ENCODE measurements around the gene SIKE1. TPM values are rescaled to one million over a fixed set of nuclear protein-coding genes. Genes with fewer than 3 reads are reported as not detected.

Gene SIKE1
- total RNA-seq, 1 experiment from 2014 or later = 54.0 TPM

GRCh38 chr1:114725230-114725629 is 55.3 kb downstream of the SIKE1 start:
- in situ Hi-C loops (cut with HindIII; ENCODE audit: low pct_unique_long_range_greater_than_20kb, low sequenced_read_pairs) = no loop called here
- no peak for DNase-seq (ENCODE audit: low read depth, low spot score)

GRCh38 chr1:114723915-114724314 is 56.6 kb downstream of the SIKE1 start:
- no peak for DNase-seq (ENCODE audit: low read depth, low spot score)
- in situ Hi-C loops (cut with HindIII; ENCODE audit: low pct_unique_long_range_greater_than_20kb, low sequenced_read_pairs) = no loop called here

DNA sequence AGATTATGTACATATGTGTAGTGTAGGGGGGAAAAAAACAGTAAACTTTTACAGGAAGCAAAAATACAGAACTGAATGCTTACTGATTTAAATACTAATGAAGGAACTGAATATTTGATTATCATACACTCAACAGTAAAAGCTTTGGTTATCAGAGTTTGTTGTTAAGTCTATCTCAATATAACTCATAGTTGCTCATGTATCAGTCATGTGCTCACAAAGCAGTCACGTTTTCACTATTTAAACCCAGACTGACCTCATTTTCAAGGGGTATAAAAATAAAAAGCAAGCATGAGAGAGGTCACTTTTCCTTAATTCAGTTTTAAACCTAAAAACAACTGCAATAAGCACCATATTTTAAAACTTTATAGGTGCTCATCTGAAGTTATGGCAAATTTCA is 57.0 kb downstream of the SIKE1 start:
- DNase-seq (ENCODE audit: low read depth, low spot score) = no peak
- in situ Hi-C loops (cut with HindIII; ENCODE audit: low pct_unique_long_range_greater_than_20kb, low sequenced_read_pairs) = no loop called here

DNA sequence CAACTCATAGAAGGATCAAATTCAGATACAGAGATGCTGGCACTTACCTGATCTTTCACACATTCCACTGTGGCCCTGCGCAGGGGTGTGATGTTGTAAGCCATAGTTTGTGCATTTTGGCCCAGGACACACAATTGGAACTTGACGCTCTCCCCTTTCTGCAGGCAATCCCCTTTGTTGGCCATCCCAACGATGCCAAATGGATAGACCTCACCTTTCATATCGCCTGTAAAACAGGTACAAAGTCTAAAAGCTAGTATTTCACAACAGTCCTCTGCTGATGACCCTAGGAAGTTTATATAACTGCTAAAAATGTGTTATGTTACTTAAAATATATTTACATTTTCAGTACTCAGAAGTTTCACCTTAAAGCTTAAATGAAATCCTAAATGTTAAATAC is 60.0 kb downstream of the SIKE1 start:
- DNase-seq (ENCODE audit: low read depth, low spot score) = no peak
- in situ Hi-C loops (cut with HindIII; ENCODE audit: low pct_unique_long_range_greater_than_20kb, low sequenced_read_pairs) = no loop called here

Small RNAs within 50 kb of the gene (small RNA-seq; reads per million reads assigned to genes)
- 0 to 0.10 reads per million in 2 experiments for gene RNY1P13

Other genes starting within 250 kb of the SIKE1 start
- 43.1 and 49.3 TPM in 2 replicates for gene BCAS2, start 199.1 kb downstream of the SIKE1 start, total RNA-seq (2014; rRNA removed; shearing (Covaris generic))
- gene DENND2C, start 110.6 kb downstream of the SIKE1 start, total RNA-seq (2014; rRNA removed; shearing (Covaris generic)) = 0.74 and 1.1 TPM in 2 replicates
- gene AMPD1, start 85.1 kb downstream of the SIKE1 start, total RNA-seq (2014; rRNA removed; shearing (Covaris generic)) = 0.27 TPM in 1 of 2 replicates, not detected in the other
- 69.2 and 70.4 TPM in 2 replicates for gene NRAS, start 63.9 kb downstream of the SIKE1 start, total RNA-seq (2014; rRNA removed; shearing (Covaris generic))
- 267 and 294 TPM in 2 replicates for gene CSDE1, start 22.7 kb downstream of the SIKE1 start, total RNA-seq (2014; rRNA removed; shearing (Covaris generic))
- gene SYCP1, start 74.2 kb upstream of the SIKE1 start, total RNA-seq (2014; rRNA removed; shearing (Covaris generic)) = not detected in 2 replicates
- gene TSHB, start 249.1 kb upstream of the SIKE1 start, total RNA-seq (2014; rRNA removed; shearing (Covaris generic)) = not detected in 2 replicates